GM19193 (cell line): ENCODE results near the gene CD300LD.

ENCODE experiments used
- POLR2A ChIP-seq: IDR thresholded peaks from 4 replicates; pipeline ENCODE4 v1.6.1; 2011; ENCODE audit not compliant: insufficient read depth, insufficient read length; ENCODE audit errors: extremely low read depth

The CD300LD gene

GRCh38 chr17:74597069-74597790 lies 5.1 kb upstream of the CD300LD start:
- no peak for TF ChIP-seq POLR2A

- no peak for TF ChIP-seq POLR2A
These were observed 3.1 kb upstream of the CD300LD start for GRCh38 chr17:74595037-74595750.

GRCh38 chr17:74591503-74591902 lies 580 bp downstream of the CD300LD start:
- no peak for TF ChIP-seq POLR2A

GRCh38 chr17:74585711-74586110 lies 6.4 kb downstream of the CD300LD start:
- TF ChIP-seq POLR2A: no peak

GRCh38 chr17:74584292-74585060 lies 7.6 kb downstream of the CD300LD start:
- no peak for TF ChIP-seq POLR2A

GRCh38 chr17:74582633-74583032 lies 9.4 kb downstream of the CD300LD start:
- TF ChIP-seq POLR2A: no peak

- TF ChIP-seq POLR2A: no peak
These were observed 12.2 kb downstream of the CD300LD start for GRCh38 chr17:74579900-74580299.

GRCh38 chr17:74578979-74579378 lies 13.1 kb downstream of the CD300LD start:
- TF ChIP-seq POLR2A: no peak

GRCh38 chr17:74574489-74575142 lies 17.5 kb downstream of the CD300LD start:
- no peak for TF ChIP-seq POLR2A

- TF ChIP-seq POLR2A: no peak
These were observed 18.9 kb downstream of the CD300LD start for GRCh38 chr17:74573169-74573568.

- no peak for TF ChIP-seq POLR2A
These were observed 20.3 kb downstream of the CD300LD start for GRCh38 chr17:74571621-74572270.

- no peak for TF ChIP-seq POLR2A
These were observed 22.8 kb downstream of the CD300LD start for GRCh38 chr17:74569020-74570003.

- TF ChIP-seq POLR2A: no peak
These were observed 23.8 kb downstream of the CD300LD start for GRCh38 chr17:74568106-74568873.
